GM21576 (cell line): ENCODE measurements around the gene TMEM125.

Source experiments
- ATAC-seq: cut with Tn5 transposase; IDR thresholded peaks from one replicate; pipeline ENCODE4 v1.9.1; 2021; ENCODE audit warnings: mild to moderate bottlenecking, moderate library complexity; ENCODE audit not compliant: unreplicated experiment

The TMEM125 gene

GRCh38 chr1:43246466-43247213, 23.1 kb upstream of the TMEM125 start:
- ATAC-seq: no peak

- ATAC-seq: no peak
Measured at GRCh38 chr1:43247256-43247921, 22.4 kb upstream of the TMEM125 start.

- no peak for ATAC-seq
Measured at GRCh38 chr1:43250351-43250761, 19.4 kb upstream of the TMEM125 start.

GRCh38 chr1:43251024-43251423, 18.8 kb upstream of the TMEM125 start:
- no peak for ATAC-seq

GRCh38 chr1:43252225-43252624, 17.6 kb upstream of the TMEM125 start:
- no peak for ATAC-seq

GRCh38 chr1:43253173-43253572, 16.6 kb upstream of the TMEM125 start:
- ATAC-seq: no peak

GRCh38 chr1:43253876-43254275, 15.9 kb upstream of the TMEM125 start:
- ATAC-seq: no peak

- no peak for ATAC-seq
Measured at GRCh38 chr1:43255438-43256210, 14.2 kb upstream of the TMEM125 start.

- ATAC-seq: no peak
Measured at GRCh38 chr1:43256675-43257570, 12.9 kb upstream of the TMEM125 start.

GRCh38 chr1:43258370-43258769, 11.4 kb upstream of the TMEM125 start:
- no peak for ATAC-seq

GRCh38 chr1:43265431-43265830, 4.4 kb upstream of the TMEM125 start:
- no peak for ATAC-seq

GRCh38 chr1:43266881-43267280, 2.9 kb upstream of the TMEM125 start:
- ATAC-seq: no peak

GRCh38 chr1:43267291-43267805, 2.4 kb upstream of the TMEM125 start:
- ATAC-seq: no peak

GRCh38 chr1:43267818-43268425, 1.9 kb upstream of the TMEM125 start:
- ATAC-seq: no peak

- no peak for ATAC-seq
Measured at GRCh38 chr1:43270421-43271095, 775 bp downstream of the TMEM125 start.

- no peak for ATAC-seq
Measured at GRCh38 chr1:43271186-43272118, 1.7 kb downstream of the TMEM125 start.

GRCh38 chr1:43272161-43272560, 2.4 kb downstream of the TMEM125 start:
- no peak for ATAC-seq
